ENCODE data around the gene ACSM6. TPM values are rescaled to one million over a fixed set of nuclear protein-coding genes. Genes with fewer than 3 reads are reported as not detected.

Gene ACSM6
- total and polyA plus RNA-seq, 2 of the 8 experiments (the other 6 are each of a cell fraction or from before 2014, with no cell fraction given) = 0.33 TPM; not detected in 1

DNA sequence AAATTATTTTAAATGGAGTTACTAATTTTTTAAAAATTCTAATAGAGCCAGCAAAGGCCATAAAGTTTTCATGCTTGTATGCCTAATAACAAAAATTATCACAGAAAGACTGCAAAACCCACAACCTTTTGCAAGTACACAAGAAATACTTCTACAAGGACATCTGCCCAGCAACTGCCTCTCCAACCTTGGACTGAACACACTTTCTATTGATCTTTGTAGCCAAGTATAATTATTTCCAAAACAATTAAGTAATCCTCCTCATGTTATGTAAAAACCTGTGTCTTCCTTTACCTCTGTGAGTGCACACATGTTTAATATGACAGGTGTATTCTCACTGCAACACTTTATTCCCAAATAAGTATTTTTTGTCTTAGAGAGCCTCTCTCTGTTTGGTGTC is 16.6 kb upstream of the ACSM6 start (continued):
- TF ChIP-seq, protein P1, sequence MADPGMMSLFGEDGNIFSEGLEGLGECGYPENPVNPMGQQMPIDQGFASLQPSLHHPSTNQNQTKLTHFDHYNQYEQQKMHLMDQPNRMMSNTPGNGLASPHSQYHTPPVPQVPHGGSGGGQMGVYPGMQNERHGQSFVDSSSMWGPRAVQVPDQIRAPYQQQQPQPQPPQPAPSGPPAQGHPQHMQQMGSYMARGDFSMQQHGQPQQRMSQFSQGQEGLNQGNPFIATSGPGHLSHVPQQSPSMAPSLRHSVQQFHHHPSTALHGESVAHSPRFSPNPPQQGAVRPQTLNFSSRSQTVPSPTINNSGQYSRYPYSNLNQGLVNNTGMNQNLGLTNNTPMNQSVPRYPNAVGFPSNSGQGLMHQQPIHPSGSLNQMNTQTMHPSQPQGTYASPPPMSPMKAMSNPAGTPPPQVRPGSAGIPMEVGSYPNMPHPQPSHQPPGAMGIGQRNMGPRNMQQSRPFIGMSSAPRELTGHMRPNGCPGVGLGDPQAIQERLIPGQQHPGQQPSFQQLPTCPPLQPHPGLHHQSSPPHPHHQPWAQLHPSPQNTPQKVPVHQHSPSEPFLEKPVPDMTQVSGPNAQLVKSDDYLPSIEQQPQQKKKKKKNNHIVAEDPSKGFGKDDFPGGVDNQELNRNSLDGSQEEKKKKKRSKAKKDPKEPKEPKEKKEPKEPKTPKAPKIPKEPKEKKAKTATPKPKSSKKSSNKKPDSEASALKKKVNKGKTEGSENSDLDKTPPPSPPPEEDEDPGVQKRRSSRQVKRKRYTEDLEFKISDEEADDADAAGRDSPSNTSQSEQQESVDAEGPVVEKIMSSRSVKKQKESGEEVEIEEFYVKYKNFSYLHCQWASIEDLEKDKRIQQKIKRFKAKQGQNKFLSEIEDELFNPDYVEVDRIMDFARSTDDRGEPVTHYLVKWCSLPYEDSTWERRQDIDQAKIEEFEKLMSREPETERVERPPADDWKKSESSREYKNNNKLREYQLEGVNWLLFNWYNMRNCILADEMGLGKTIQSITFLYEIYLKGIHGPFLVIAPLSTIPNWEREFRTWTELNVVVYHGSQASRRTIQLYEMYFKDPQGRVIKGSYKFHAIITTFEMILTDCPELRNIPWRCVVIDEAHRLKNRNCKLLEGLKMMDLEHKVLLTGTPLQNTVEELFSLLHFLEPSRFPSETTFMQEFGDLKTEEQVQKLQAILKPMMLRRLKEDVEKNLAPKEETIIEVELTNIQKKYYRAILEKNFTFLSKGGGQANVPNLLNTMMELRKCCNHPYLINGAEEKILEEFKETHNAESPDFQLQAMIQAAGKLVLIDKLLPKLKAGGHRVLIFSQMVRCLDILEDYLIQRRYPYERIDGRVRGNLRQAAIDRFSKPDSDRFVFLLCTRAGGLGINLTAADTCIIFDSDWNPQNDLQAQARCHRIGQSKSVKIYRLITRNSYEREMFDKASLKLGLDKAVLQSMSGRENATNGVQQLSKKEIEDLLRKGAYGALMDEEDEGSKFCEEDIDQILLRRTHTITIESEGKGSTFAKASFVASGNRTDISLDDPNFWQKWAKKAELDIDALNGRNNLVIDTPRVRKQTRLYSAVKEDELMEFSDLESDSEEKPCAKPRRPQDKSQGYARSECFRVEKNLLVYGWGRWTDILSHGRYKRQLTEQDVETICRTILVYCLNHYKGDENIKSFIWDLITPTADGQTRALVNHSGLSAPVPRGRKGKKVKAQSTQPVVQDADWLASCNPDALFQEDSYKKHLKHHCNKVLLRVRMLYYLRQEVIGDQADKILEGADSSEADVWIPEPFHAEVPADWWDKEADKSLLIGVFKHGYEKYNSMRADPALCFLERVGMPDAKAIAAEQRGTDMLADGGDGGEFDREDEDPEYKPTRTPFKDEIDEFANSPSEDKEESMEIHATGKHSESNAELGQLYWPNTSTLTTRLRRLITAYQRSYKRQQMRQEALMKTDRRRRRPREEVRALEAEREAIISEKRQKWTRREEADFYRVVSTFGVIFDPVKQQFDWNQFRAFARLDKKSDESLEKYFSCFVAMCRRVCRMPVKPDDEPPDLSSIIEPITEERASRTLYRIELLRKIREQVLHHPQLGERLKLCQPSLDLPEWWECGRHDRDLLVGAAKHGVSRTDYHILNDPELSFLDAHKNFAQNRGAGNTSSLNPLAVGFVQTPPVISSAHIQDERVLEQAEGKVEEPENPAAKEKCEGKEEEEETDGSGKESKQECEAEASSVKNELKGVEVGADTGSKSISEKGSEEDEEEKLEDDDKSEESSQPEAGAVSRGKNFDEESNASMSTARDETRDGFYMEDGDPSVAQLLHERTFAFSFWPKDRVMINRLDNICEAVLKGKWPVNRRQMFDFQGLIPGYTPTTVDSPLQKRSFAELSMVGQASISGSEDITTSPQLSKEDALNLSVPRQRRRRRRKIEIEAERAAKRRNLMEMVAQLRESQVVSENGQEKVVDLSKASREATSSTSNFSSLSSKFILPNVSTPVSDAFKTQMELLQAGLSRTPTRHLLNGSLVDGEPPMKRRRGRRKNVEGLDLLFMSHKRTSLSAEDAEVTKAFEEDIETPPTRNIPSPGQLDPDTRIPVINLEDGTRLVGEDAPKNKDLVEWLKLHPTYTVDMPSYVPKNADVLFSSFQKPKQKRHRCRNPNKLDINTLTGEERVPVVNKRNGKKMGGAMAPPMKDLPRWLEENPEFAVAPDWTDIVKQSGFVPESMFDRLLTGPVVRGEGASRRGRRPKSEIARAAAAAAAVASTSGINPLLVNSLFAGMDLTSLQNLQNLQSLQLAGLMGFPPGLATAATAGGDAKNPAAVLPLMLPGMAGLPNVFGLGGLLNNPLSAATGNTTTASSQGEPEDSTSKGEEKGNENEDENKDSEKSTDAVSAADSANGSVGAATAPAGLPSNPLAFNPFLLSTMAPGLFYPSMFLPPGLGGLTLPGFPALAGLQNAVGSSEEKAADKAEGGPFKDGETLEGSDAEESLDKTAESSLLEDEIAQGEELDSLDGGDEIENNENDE (IDR thresholded peaks at IDR 0.05; ENCODE audit: insufficient replicate concordance, low read length) = no peak
- no peak for TF ChIP-seq SRF (IDR thresholded peaks at IDR 0.05; ENCODE audit: low read depth, low read length)
- TF ChIP-seq NANOG (IDR thresholded peaks at IDR 0.05; ENCODE audit: insufficient read depth, low read depth, low read length, poor library complexity, severe bottlenecking) = no peak
- TF ChIP-seq RBBP5 (IDR thresholded peaks at IDR 0.05; ENCODE audit: borderline replicate concordance, low read depth, low read length) = no peak
- TF ChIP-seq HDAC6 (IDR thresholded peaks at IDR 0.05; ENCODE audit: low read depth, low read length) = no peak
- no peak for TF ChIP-seq POU5F1 (IDR thresholded peaks at IDR 0.05; ENCODE audit: low read depth, low read length)
- TF ChIP-seq EGR1 (IDR thresholded peaks at IDR 0.05; ENCODE audit: borderline replicate concordance, low read depth, low read length) = no peak
- no peak for TF ChIP-seq GABPA (IDR thresholded peaks at IDR 0.05; ENCODE audit: borderline replicate concordance, insufficient read depth, low read length)
- TF ChIP-seq PHF8 (conservative IDR thresholded peaks at IDR 0.05; ENCODE audit: low read depth, low read length) = no peak

Data from H1 (cell line).